DND-41 (cell line): ENCODE results near the gene PKHD1.
A peak's percentile ranks its signal among the peaks of the same experiment; 100 is the strongest.

ENCODE experiments used
- ATAC-seq: fragments of 200-7000 bp; cut with Tn5 transposase; 3 replicates; pipeline ENCODE4 v1.9.1; 2021; ENCODE audit warnings: low read depth; ENCODE audit not compliant: insufficient read depth
- DNase-seq: peaks from one replicate; pipeline ENCODE4 v3.0.0-alpha.2; 2020
- H2AFZ ChIP-seq: 2 replicates; pipeline ENCODE4 v1.6.0; 2012; ENCODE audit warnings: low read depth, low read length
- H3K27ac ChIP-seq: 2 replicates; pipeline ENCODE4 v1.5.1; 2012; ENCODE audit warnings: low read length, inconsistent platforms
- H3K27me3 ChIP-seq: fragments of 200-600 bp; sonication (generic); 2 replicates; pipeline ENCODE4 v1.6.0; 2012; ENCODE audit warnings: low read length, mild to moderate bottlenecking, inconsistent platforms; ENCODE audit not compliant: insufficient read depth, poor library complexity
- H3K36me3 ChIP-seq: 2 replicates; pipeline ENCODE4 v1.5.1; 2012; ENCODE audit warnings: low read length, inconsistent platforms; ENCODE audit not compliant: insufficient read depth
- H3K4me1 ChIP-seq: 2 replicates; pipeline ENCODE4 v1.5.1; 2012; ENCODE audit warnings: mild to moderate bottlenecking, low read length; ENCODE audit not compliant: insufficient read depth
- H3K4me2 ChIP-seq: 2 replicates; pipeline ENCODE4 v1.6.0; 2012; ENCODE audit warnings: mild to moderate bottlenecking, moderate library complexity, low read length, inconsistent platforms; ENCODE audit not compliant: insufficient read depth
- H3K4me3 ChIP-seq, 2 experiments: fragments of 200-600 bp in 1 of 2; shearing (Covaris generic) in 1 of 2; 2 replicates each; pipeline ENCODE4 v1.5.1; 2012 to 2016; ENCODE audit warnings: inconsistent platforms in 2 of 2, low read length in 2 of 2, mild to moderate bottlenecking in 2 of 2, low read depth in 1 of 2, moderate library complexity in 1 of 2
- H3K79me2 ChIP-seq: 2 replicates; pipeline ENCODE4 v1.6.0; 2012; ENCODE audit warnings: low read length, inconsistent platforms; ENCODE audit not compliant: insufficient read depth
- H3K9ac ChIP-seq: 2 replicates; pipeline ENCODE4 v1.6.0; 2012; ENCODE audit warnings: low read depth, mild to moderate bottlenecking, inconsistent platforms, low read length, moderate library complexity
- H3K9me3 ChIP-seq: 2 replicates; pipeline ENCODE4 v1.5.1; 2012; ENCODE audit warnings: low read length, moderate library complexity, mild to moderate bottlenecking, inconsistent platforms; ENCODE audit not compliant: insufficient read depth, severe bottlenecking
- H4K20me1 ChIP-seq: 2 replicates; pipeline ENCODE4 v1.6.0; 2012; ENCODE audit warnings: low read length; ENCODE audit not compliant: insufficient read depth
- CTCF ChIP-seq: IDR thresholded peaks from 2 replicates; pipeline ENCODE4 v1.5.1; 2012; ENCODE audit warnings: borderline replicate concordance, low read length, moderate library complexity, mild to moderate bottlenecking; ENCODE audit not compliant: poor library complexity, severe bottlenecking; ENCODE audit errors: extremely low read depth
- EZH2 ChIP-seq: IDR thresholded peaks from 3 replicates; pipeline ENCODE4 v1.6.1; 2012; ENCODE audit warnings: borderline replicate concordance, low read depth, mild to moderate bottlenecking, moderate library complexity, low read length, inconsistent platforms; ENCODE audit not compliant: severe bottlenecking

The PKHD1 gene

GRCh38 chr6:51608383-51608782 lies 479.0 kb downstream of the PKHD1 start:
- Histone ChIP-seq H3K4me1 (no peaks in the 10 kb centered on the region), H3K27ac (no peak overlapping the region), H3K4me3 (no peak overlapping the region), H3K9me3 (no peaks in the 10 kb centered on the region), H2AFZ (no peak overlapping the region), H3K79me2 (no peaks in the 10 kb centered on the region), H3K4me2 (no peak overlapping the region), H3K36me3 (no peaks in the 10 kb centered on the region), H3K9ac (no peak overlapping the region), H3K27me3 (no peaks in the 10 kb centered on the region), H4K20me1 (no peaks in the 10 kb centered on the region)
- ATAC-seq (no peak), DNase-seq (no peak)
- no peak for TF ChIP-seq EZH2
- TF ChIP-seq CTCF = no peak

GRCh38 chr6:51600514-51600913 lies 486.9 kb downstream of the PKHD1 start:
- DNase-seq (peak; percentile 51), ATAC-seq (peak; percentile 90)
- Histone ChIP-seq H3K4me2 (no peak overlapping the region), H3K36me3 (no peaks in the 10 kb centered on the region), H3K4me3 (no peak overlapping the region), H3K27ac (no peak overlapping the region), H3K9me3 (no peaks in the 10 kb centered on the region), H3K4me1 (peaks cover 16% of the 10 kb centered on the region), H2AFZ (no peak overlapping the region), H3K9ac (no peak overlapping the region), H3K27me3 (no peaks in the 10 kb centered on the region), H3K79me2 (no peaks in the 10 kb centered on the region), H4K20me1 (no peaks in the 10 kb centered on the region)
- TF ChIP-seq EZH2 (no peak), CTCF (no peak)

GRCh38 chr6:51598171-51598570 lies 489.2 kb downstream of the PKHD1 start:
- H3K36me3 ChIP-seq = no peaks in the 10 kb centered on the region
- ATAC-seq = no peak
- H3K79me2 ChIP-seq = no peaks in the 10 kb centered on the region
- no peaks in the 10 kb centered on the region for H3K27me3 ChIP-seq
- no peak overlapping the region for H2AFZ ChIP-seq
- no peak for DNase-seq
- TF ChIP-seq EZH2 (no peak), CTCF (no peak)
- no peak overlapping the region for H3K4me2 ChIP-seq
- H4K20me1 ChIP-seq = no peaks in the 10 kb centered on the region
- H3K4me1 ChIP-seq = peaks cover 16% of the 10 kb centered on the region
- peaks cover 6% of the 10 kb centered on the region for H3K9me3 ChIP-seq
- no peak overlapping the region for H3K27ac ChIP-seq
- H3K4me3 ChIP-seq = no peak overlapping the region
- H3K9ac ChIP-seq = no peak overlapping the region

- Histone ChIP-seq H3K4me2 (no peak overlapping the region), H4K20me1 (no peaks in the 10 kb centered on the region), H3K4me3 (no peak overlapping the region), H3K27ac (no peak overlapping the region), H3K9ac (no peak overlapping the region), H3K27me3 (no peaks in the 10 kb centered on the region), H3K9me3 (peaks cover 6% of the 10 kb centered on the region), H3K79me2 (no peaks in the 10 kb centered on the region), H3K4me1 (peaks cover 3% of the 10 kb centered on the region; the same call in 1 of the 2 replicates), H2AFZ (0 out of 2 replicates have a peak overlapping the region, but pooled peaks have one; percentile 6), H3K36me3 (no peaks in the 10 kb centered on the region)
- DNase-seq (no peak), ATAC-seq (no peak)
- TF ChIP-seq CTCF = no peak
- no peak for TF ChIP-seq EZH2
These were observed 492.4 kb downstream of the PKHD1 start for GRCh38 chr6:51594981-51595380.
